Medulla oblongata (tissue), 1 donor: ENCODE measurements around the gene COX7B2.

Source experiments
- DNase-seq: peaks from one replicate; pipeline ENCODE4 v3.0.0-alpha.2; 2015; ENCODE audit errors: extremely low spot score

The COX7B2 gene

GRCh38 chr4:46717950-46718349, 191.1 kb downstream of the COX7B2 start:
- DNase-seq: no peak

- DNase-seq: no peak
Observed at GRCh38 chr4:46715468-46715867, 193.6 kb downstream of the COX7B2 start.

GRCh38 chr4:46698891-46699290, 210.2 kb downstream of the COX7B2 start:
- DNase-seq: no peak
